Neural cell (in vitro differentiated cells): ENCODE data around the gene RGS19. TPM values are rescaled to one million over a fixed set of nuclear protein-coding genes. Genes with fewer than 3 reads are reported as not detected.

Source experiments
- H2AFZ ChIP-seq: fragments of 200-600, 300-800 bp; sonication (generic), shearing (Covaris generic); 2 replicates; pipeline ENCODE4 v1.6.0; 2014; ENCODE audit warnings: low read depth, mild to moderate bottlenecking, antibody characterized with exemption, low read length, moderate library complexity
- H3F3A ChIP-seq: fragments of 200-600 bp; shearing (Covaris generic); 2 replicates; pipeline ENCODE4 v1.6.1; 2016; ENCODE audit warnings: mild to moderate bottlenecking, moderate library complexity, mixed read lengths, antibody characterized with exemption, low read length; ENCODE audit not compliant: insufficient read depth, poor library complexity, severe bottlenecking
- H3K27ac ChIP-seq: fragments of 200-600, 300-800 bp; sonication (generic), shearing (Covaris generic); 2 replicates; pipeline ENCODE4 v1.5.1; 2014; ENCODE audit warnings: mild to moderate bottlenecking, low read length, moderate library complexity
- H3K27me3 ChIP-seq: fragments of 300-800, 200-600 bp; sonication (generic), shearing (Covaris generic); 2 replicates; pipeline ENCODE4 v1.6.0; 2014; ENCODE audit warnings: mild to moderate bottlenecking, low read depth, low read length, moderate library complexity; ENCODE audit not compliant: insufficient read depth
- H3K36me3 ChIP-seq: fragments of 300-800, 200-600 bp; sonication (generic), shearing (Covaris generic); 2 replicates; pipeline ENCODE4 v1.5.1; 2014; ENCODE audit warnings: mild to moderate bottlenecking, antibody characterized with exemption, low read length, moderate library complexity; ENCODE audit not compliant: insufficient read depth
- H3K4me2 ChIP-seq: fragments of 300-800, 200-600 bp; sonication (generic), shearing (Covaris generic); 2 replicates; pipeline ENCODE4 v1.6.0; 2014; ENCODE audit warnings: mild to moderate bottlenecking, low read length
- H3K4me3 ChIP-seq: fragments of 300-800, 200-600 bp; sonication (generic), shearing (Covaris generic); 2 replicates; pipeline ENCODE4 v1.5.1; 2014; ENCODE audit warnings: mild to moderate bottlenecking, low read length, moderate library complexity
- H3K79me2 ChIP-seq: fragments of 200-600 bp; shearing (Covaris generic); replicated peaks from 2 replicates; pipeline ENCODE4 v1.6.0; 2014; ENCODE audit warnings: mild to moderate bottlenecking, low read length, moderate library complexity; ENCODE audit not compliant: insufficient read depth
- H3K9ac ChIP-seq: fragments of 300-800, 200-600 bp; sonication (generic), shearing (Covaris generic); 2 replicates; pipeline ENCODE4 v1.6.1; 2016; ENCODE audit warnings: mild to moderate bottlenecking, low read length, mixed read lengths
- H3K9me2 ChIP-seq: fragments of 200-600 bp; shearing (Covaris generic); 2 replicates; pipeline ENCODE4 v1.6.1; 2016; ENCODE audit warnings: mild to moderate bottlenecking, low read length, mixed read lengths; ENCODE audit not compliant: insufficient read depth
- H3K9me3 ChIP-seq: fragments of 200-600, 300-800 bp; sonication (generic), shearing (Covaris generic); 2 replicates; pipeline ENCODE4 v1.6.1; 2016; ENCODE audit warnings: mild to moderate bottlenecking, mixed run types, low read length, moderate library complexity, mixed read lengths
- H4K20me1 ChIP-seq: fragments of 200-600 bp; shearing (Covaris generic); 2 replicates; pipeline ENCODE4 v1.6.1; 2016; ENCODE audit warnings: mild to moderate bottlenecking, mixed run types; ENCODE audit not compliant: insufficient read depth
- CTCF ChIP-seq: fragments of 450-650 bp; IDR thresholded peaks from 2 replicates; pipeline ENCODE4 v1.5.1; 2014; ENCODE audit warnings: antibody characterized with exemption, mild to moderate bottlenecking, moderate library complexity; ENCODE audit not compliant: poor library complexity, severe bottlenecking
- EP300 ChIP-seq: fragments of 450-650 bp; conservative IDR thresholded peaks from 2 replicates; pipeline ENCODE4 v1.6.1; 2014; ENCODE audit warnings: antibody characterized with exemption, mild to moderate bottlenecking, moderate library complexity; ENCODE audit not compliant: poor library complexity, severe bottlenecking
- EZH2 ChIP-seq: fragments of 200-600, 300-800 bp; shearing (Covaris generic), sonication (generic); IDR thresholded peaks from 2 replicates; pipeline ENCODE4 v1.6.1; 2014; ENCODE audit warnings: antibody characterized with exemption, low read length, borderline replicate concordance, mild to moderate bottlenecking; ENCODE audit not compliant: insufficient read depth, poor library complexity, severe bottlenecking
- MXI1 ChIP-seq: fragments of 450-650 bp; conservative IDR thresholded peaks from 2 replicates; pipeline ENCODE4 v1.6.1; 2014; ENCODE audit warnings: antibody characterized with exemption, mild to moderate bottlenecking; ENCODE audit not compliant: poor library complexity, severe bottlenecking
- POLR2AphosphoS5 ChIP-seq: IDR thresholded peaks from 2 replicates; pipeline ENCODE4 v1.6.1; 2012
- RAD21 ChIP-seq: fragments of 450-650 bp; conservative IDR thresholded peaks from 2 replicates; pipeline ENCODE4 v1.6.1; 2014; ENCODE audit warnings: antibody characterized with exemption, mild to moderate bottlenecking, moderate library complexity
- SMC3 ChIP-seq: fragments of 450-650 bp; conservative IDR thresholded peaks from 2 replicates; pipeline ENCODE4 v1.6.1; 2014; ENCODE audit warnings: antibody characterized with exemption, mild to moderate bottlenecking, moderate library complexity; ENCODE audit not compliant: poor library complexity
- TAF1 ChIP-seq: IDR thresholded peaks from 2 replicates; pipeline ENCODE4 v1.6.1; 2012; ENCODE audit warnings: low read depth
- polyA plus RNA-seq: library from polyadenylated mRNA; depleted of rRNA; stranded (reverse); fragments of >200 nt; gene quantifications from 2 replicates; pipeline ENCODE4 v1.2.3, GENCODE V29; 2014
- TF ChIP-seq, protein P1 (sequence below): IDR thresholded peaks from 2 replicates; pipeline ENCODE4 v1.6.1; 2012; ENCODE audit warnings: borderline replicate concordance

The RGS19 gene
- polyA plus RNA-seq, 1 donor from 2014 or later, result 3.4 TPM

- Histone ChIP-seq H3K9me3 (no peaks in the 10 kb centered on the region), H3K27ac (no peak overlapping the region), H3K9me2 (no peaks in the 10 kb centered on the region), H3K9ac (no peak overlapping the region), H3K36me3 (no peaks in the 10 kb centered on the region), H4K20me1 (no peaks in the 10 kb centered on the region), H3K79me2 (no peaks in the 10 kb centered on the region), H3K4me2 (no peak overlapping the region), H2AFZ (no peak overlapping the region), H3K27me3 (peaks cover 8% of the 10 kb centered on the region), H3K4me3 (no peak overlapping the region), H3F3A (no peaks in the 10 kb centered on the region)
- no peak for TF ChIP-seq EZH2
- TF ChIP-seq CTCF, result no peak
- no peak for TF ChIP-seq TAF1
- TF ChIP-seq, protein P1, sequence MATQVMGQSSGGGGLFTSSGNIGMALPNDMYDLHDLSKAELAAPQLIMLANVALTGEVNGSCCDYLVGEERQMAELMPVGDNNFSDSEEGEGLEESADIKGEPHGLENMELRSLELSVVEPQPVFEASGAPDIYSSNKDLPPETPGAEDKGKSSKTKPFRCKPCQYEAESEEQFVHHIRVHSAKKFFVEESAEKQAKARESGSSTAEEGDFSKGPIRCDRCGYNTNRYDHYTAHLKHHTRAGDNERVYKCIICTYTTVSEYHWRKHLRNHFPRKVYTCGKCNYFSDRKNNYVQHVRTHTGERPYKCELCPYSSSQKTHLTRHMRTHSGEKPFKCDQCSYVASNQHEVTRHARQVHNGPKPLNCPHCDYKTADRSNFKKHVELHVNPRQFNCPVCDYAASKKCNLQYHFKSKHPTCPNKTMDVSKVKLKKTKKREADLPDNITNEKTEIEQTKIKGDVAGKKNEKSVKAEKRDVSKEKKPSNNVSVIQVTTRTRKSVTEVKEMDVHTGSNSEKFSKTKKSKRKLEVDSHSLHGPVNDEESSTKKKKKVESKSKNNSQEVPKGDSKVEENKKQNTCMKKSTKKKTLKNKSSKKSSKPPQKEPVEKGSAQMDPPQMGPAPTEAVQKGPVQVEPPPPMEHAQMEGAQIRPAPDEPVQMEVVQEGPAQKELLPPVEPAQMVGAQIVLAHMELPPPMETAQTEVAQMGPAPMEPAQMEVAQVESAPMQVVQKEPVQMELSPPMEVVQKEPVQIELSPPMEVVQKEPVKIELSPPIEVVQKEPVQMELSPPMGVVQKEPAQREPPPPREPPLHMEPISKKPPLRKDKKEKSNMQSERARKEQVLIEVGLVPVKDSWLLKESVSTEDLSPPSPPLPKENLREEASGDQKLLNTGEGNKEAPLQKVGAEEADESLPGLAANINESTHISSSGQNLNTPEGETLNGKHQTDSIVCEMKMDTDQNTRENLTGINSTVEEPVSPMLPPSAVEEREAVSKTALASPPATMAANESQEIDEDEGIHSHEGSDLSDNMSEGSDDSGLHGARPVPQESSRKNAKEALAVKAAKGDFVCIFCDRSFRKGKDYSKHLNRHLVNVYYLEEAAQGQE, result no peak
- TF ChIP-seq POLR2AphosphoS5, result no peak
- no peak for TF ChIP-seq EP300
- no peak for TF ChIP-seq MXI1
- TF ChIP-seq SMC3, result no peak
- no peak for TF ChIP-seq RAD21
Measured at GRCh38 chr20:64056639-64056888, 22.8 kb downstream of the RGS19 start.

DNA sequence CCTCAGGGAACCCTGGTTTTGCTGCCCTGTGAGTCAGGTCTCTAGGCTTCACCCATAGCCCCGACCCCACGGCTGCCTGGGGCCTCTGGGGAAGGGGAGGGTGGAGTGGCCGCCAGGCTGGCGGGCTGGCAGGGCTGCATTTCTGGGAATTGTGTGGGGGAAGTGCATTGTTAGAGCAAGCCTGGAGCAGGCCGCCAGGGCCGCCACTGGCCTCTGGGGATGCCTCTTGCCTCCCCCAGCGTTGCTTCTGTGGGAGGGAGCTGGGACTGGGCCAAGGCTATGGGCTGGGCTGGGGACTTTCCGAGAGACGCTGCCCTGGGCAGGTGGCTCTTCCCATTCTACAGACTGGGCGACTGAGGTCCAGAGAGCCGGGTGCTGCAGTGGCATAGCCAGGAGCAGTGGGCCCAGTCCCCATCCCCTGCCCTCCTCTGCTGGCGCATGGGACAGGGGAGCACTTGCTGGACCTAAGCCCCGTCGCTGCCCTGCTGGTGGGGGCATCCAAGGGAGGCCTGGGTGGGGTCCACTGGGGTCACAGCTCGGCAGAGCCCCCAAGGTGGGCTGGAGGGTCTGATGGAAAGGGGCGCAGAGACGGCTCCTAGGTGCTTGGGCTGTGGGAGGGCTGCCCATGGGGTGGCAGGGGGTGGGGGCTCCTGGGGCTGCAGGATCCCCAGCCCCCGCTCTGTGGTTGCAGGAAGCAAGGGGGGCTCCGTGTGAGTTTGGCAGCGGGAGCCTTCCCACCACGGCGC is 23.3 kb downstream of the RGS19 start:
- Histone ChIP-seq H3F3A (no peaks in the 10 kb centered on the region), H3K9me3 (no peaks in the 10 kb centered on the region), H3K36me3 (no peaks in the 10 kb centered on the region), H4K20me1 (no peaks in the 10 kb centered on the region), H3K4me3 (no peak overlapping the region), H3K9ac (no peak overlapping the region), H3K27me3 (peaks cover 13% of the 10 kb centered on the region), H3K4me2 (no peak overlapping the region), H3K9me2 (no peaks in the 10 kb centered on the region), H3K79me2 (no peaks in the 10 kb centered on the region), H3K27ac (no peak overlapping the region), H2AFZ (no peak overlapping the region)
- TF ChIP-seq CTCF, result no peak
- TF ChIP-seq TAF1, result no peak
- TF ChIP-seq EZH2, result no peak
- TF ChIP-seq, protein P1, result no peak
- TF ChIP-seq RAD21, result no peak
- TF ChIP-seq MXI1, result no peak
- TF ChIP-seq SMC3, result no peak
- TF ChIP-seq EP300, result no peak
- no peak for TF ChIP-seq POLR2AphosphoS5
